ENCODE data around the gene LRRC59.
A peak's percentile ranks its signal among the peaks of the same experiment; 100 is the strongest.

LRRC59 gene

DNA sequence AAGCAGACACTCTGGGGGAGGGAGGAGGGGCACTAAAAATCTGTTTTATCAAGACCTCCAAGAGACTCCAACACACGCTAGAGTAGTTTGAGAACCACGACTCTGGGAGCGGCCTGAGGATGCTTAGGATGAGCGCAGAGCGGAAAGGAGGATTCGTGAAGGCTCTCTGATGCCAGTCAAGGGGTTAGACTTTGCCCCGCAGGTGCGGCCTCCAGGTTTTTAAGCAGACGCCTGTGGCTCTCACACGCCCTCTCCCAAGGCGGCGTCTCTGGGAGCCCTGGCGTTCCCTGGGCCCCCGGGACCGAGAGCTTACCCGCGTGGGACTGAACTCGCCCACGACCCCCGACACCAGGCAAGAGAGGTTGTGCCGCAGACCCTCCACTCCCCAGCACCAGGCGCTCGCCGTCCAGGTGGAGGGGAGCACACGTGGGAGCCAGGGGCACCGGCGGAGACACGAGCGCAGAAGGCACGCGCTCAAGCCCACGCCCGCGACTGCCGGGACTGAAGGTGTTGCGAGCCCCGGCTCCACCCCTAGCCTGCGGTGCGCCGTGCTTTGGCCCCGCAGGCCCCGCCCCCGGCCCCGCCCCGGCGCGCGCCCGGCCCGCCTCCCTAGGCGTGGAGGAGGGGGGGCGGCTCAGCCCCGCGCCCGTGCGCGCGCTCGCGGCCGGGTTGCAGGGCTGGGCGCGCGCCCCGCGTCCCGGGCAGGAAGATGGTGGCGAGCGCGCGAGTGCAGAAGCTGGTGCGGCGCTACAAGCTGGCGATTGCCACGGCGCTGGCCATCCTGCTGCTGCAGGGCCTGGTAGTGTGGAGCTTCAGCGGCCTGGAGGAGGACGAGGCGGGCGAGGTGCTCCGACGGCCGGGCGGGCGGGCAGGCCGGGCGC, 51.7 kb downstream of the LRRC59 start, which contains the start of gene XYLT2:
Gene XYLT2 (plus strand): TSS at position 695 of the 881 bp plus-strand sequence. CDS start 15 bp downstream, at position 710.
- DNase-seq = peak; percentile 92

DNA sequence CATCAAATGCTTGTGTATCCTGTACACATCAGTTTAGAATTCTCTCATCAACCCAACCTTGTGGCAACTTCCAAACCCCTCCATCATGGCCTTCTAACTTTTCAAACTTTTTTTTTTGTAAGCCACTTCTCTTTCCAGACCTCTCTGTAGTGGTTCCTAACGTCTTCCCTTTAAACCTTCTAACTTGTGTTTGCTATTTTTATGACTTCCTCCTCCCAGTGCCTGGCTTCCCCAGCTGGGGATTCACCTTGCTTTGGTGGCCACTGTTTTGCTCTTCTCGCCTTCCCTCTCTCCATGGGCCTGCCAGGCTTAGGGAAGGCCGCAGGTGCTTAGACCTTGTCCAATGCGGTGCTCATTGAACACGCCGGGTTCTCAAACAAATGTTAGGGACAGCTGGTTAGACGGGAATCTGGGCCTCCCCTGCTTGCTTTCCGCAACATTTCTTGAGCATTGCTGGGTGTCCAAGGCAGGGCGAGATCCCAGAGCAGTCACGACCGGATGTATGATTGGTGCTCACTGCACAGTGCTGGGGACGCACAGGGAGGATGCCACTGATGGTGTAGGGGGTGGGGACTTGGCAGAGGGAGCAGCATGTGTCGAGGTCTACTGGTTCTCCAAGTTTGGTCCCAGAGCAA, 52.5 kb downstream of the LRRC59 start:
- DNase-seq = no peak

DNA sequence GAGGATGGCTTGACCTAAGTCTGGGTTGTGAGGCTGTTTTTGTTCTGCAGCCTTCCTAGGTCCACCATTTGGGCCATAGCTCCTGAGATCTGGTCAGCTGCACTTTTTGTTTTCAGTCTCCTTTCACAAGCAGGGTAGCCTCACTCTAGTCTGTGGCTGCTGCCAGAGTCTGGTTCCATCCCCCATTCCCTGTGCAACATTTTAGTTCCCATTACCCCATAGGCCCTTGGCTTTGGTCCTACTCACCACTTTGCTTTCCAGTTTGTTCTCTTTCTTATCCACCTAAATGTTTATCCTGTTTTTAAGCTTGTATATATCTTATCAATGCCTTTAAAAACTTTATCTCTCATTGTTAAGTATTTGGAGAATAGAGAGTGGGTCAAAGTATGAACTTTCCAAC, 57.9 kb downstream of the LRRC59 start:
- no peak for DNase-seq

DNA sequence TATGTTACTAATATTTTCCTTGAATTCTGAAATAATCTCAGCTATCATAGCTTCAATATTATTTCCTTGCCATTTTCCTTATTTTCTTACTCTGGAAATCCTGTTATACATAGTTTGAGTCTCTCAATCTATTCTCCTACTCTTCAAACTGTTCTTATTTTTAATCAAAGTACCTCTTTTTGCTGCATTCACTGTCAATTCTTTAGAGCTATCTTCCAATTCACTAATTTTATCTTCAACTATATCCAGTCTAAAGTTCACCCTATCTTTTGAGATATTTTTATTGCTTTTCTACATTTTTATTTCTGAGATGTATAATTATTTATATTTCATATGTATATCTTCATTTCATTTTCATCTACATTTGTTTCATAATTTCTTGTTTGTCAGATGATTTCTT, 58.7 kb downstream of the LRRC59 start:
- DNase-seq = no peak

DNA sequence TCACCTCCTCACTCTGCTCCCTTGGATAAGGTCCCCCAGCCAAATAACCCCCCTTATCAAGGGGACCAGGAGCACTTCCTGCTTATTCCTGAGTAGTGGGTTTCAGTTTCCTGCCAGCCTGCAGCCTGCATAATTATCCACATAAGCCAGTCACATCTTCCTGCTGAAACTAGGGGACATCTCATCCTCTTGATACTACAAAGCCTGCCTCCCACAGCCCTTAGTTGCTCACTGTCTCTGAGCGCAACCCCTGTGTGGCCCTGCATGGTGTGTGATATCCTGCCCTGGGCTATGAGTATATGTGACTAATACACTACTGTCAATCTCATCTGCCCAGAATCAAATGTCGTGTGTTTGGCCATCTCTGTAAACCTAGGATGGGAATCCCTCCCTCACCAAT, 59.4 kb downstream of the LRRC59 start:
- peak; percentile 48 for DNase-seq

DNA sequence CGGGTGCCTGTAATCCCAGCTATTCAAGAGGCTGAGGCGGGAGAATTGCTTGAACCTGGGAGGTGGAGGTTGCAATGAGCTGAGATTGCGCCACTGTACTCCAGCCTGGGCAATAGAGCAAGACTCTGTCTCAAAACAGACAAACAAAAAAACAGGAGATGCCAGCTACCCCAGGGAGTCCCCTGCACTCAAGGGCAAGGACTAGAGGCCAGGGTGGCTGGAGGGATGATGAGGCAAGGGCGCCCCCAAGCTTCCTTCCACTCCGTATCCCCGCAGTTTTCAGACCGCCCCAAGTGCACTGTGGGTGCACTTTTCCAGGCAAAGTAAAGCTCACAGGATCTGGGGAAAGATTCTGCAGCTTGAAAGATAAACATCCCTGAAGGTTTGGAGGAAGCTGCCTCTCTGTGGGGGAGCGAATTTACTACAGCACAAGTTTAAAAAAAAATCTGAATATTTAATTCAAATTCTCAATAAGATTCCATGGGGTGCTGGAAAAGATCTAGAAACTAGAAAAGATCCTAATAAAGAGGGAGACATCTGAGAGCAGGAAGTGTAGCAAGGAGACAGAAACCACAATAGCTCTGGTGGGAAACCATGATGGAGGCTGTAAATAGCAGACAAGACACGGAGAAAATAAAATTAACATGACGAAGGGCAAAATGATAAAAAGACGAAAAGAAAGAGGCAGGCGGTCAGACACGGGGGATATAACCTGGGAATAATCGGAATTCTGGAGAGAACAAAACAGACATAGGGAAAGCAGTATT, 63.8 kb downstream of the LRRC59 start:
- DNase-seq = peak; percentile 39

DNA sequence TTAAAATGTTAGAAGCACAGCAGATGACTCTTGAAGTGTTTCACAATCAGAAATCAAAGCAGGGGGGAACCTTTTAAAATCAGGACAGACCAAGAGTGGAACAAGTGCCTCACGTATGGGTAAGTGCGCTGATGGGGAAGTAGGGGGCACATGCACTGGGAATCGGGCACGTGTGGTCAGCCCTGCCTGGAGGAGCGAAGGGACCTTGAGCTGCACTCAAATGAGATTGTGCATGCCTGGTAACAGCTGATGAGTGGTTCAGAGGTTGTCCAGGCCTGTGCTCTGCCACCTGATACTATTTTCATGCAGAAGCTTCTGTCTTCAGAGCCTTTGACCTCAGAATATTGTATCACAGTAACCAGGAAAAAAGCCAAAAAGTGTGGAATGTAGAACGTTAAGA, 65.1 kb downstream of the LRRC59 start:
- peak; percentile 20 for DNase-seq
